Measurements from ENCODE around the gene MAP3K7CL. TPM values are rescaled to one million over a fixed set of nuclear protein-coding genes. Genes with fewer than 3 reads are reported as not detected.

MAP3K7CL gene
- total RNA-seq, 1 donor from 2014 or later, result 11.4 TPM

DNA sequence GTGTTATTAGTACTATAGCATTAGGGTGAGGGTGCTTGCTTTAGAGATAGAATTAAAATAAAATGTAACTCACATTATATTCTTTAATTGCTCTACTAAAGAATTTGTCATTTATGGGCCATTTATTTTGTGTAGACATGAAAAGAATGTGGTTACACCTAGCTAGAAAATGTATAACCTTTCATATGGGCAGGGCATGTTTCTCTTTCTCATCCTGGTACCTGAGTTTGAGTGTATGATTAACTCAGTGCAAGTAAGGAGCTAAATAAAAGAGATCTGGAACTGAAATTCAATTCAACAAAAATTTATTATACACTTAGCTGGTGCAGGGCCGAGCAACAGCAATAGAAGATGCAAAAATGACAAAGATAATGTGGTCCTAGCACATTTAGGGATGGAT lies 47.4 kb downstream of the MAP3K7CL start:
- TF ChIP-seq, protein P1, sequence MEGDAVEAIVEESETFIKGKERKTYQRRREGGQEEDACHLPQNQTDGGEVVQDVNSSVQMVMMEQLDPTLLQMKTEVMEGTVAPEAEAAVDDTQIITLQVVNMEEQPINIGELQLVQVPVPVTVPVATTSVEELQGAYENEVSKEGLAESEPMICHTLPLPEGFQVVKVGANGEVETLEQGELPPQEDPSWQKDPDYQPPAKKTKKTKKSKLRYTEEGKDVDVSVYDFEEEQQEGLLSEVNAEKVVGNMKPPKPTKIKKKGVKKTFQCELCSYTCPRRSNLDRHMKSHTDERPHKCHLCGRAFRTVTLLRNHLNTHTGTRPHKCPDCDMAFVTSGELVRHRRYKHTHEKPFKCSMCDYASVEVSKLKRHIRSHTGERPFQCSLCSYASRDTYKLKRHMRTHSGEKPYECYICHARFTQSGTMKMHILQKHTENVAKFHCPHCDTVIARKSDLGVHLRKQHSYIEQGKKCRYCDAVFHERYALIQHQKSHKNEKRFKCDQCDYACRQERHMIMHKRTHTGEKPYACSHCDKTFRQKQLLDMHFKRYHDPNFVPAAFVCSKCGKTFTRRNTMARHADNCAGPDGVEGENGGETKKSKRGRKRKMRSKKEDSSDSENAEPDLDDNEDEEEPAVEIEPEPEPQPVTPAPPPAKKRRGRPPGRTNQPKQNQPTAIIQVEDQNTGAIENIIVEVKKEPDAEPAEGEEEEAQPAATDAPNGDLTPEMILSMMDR (IDR thresholded peaks at IDR 0.05), result no peak
- Mint-ChIP-seq H3K27me3 (no peaks in the 10 kb centered on the region), H3K36me3 (ENCODE audit: low read depth) (no peaks in the 10 kb centered on the region), H3K27ac (no peak overlapping the region), H3K9me3 (no peaks in the 10 kb centered on the region), H3K4me1 (peaks cover 26% of the 10 kb centered on the region), H3K4me3 (no peak overlapping the region)
- ATAC-seq (ENCODE audit: low read depth), result no peak
- intact Hi-C loops (cut with micrococcal nuclease), result loop anchor here (2.0 kb wide), 1 partner anchor 17 kb away; no protein-coding TSS in a partner anchor
- ChIA-PET CTCF (interaction anchor here (0.6 kb wide), 1 partner anchor 354 kb away, joined by 4 read pairs; no protein-coding TSS in a partner anchor), POLR2A (no interaction called here)
- DNase-seq, result no peak

- Mint-ChIP-seq H3K27ac (no peak overlapping the region), H3K36me3 (ENCODE audit: low read depth) (no peaks in the 10 kb centered on the region), H3K4me3 (no peak overlapping the region), H3K27me3 (no peaks in the 10 kb centered on the region), H3K4me1 (peaks cover 28% of the 10 kb centered on the region), H3K9me3 (no peaks in the 10 kb centered on the region)
- intact Hi-C loops (cut with micrococcal nuclease), result no loop called here
- POLR2A ChIA-PET, result no interaction called here
- CTCF ChIA-PET, result no interaction called here
- ATAC-seq (ENCODE audit: low read depth) (no peak), DNase-seq (no peak)
- TF ChIP-seq, protein P1 (IDR thresholded peaks at IDR 0.05), result no peak
Measured at GRCh38 chr21:29178926-29179325, 48.5 kb downstream of the MAP3K7CL start.

GRCh38 chr21:29179503-29179902 lies 49.1 kb downstream of the MAP3K7CL start:
- Mint-ChIP-seq H3K36me3 (ENCODE audit: low read depth) (no peaks in the 10 kb centered on the region), H3K27me3 (no peaks in the 10 kb centered on the region), H3K27ac (no peak overlapping the region), H3K9me3 (no peaks in the 10 kb centered on the region), H3K4me3 (no peak overlapping the region), H3K4me1 (peaks cover 31% of the 10 kb centered on the region)
- intact Hi-C loops (cut with micrococcal nuclease), result no loop called here
- no peak for ATAC-seq (ENCODE audit: low read depth)
- no peak for DNase-seq
- ChIA-PET POLR2A (interaction anchor here (2.2 kb wide), 1 partner anchor 120 kb away, joined by 6 read pairs; the partner anchor contains the start of gene BACH1), CTCF (no interaction called here)
- TF ChIP-seq, protein P1 (IDR thresholded peaks at IDR 0.05), result no peak

DNA sequence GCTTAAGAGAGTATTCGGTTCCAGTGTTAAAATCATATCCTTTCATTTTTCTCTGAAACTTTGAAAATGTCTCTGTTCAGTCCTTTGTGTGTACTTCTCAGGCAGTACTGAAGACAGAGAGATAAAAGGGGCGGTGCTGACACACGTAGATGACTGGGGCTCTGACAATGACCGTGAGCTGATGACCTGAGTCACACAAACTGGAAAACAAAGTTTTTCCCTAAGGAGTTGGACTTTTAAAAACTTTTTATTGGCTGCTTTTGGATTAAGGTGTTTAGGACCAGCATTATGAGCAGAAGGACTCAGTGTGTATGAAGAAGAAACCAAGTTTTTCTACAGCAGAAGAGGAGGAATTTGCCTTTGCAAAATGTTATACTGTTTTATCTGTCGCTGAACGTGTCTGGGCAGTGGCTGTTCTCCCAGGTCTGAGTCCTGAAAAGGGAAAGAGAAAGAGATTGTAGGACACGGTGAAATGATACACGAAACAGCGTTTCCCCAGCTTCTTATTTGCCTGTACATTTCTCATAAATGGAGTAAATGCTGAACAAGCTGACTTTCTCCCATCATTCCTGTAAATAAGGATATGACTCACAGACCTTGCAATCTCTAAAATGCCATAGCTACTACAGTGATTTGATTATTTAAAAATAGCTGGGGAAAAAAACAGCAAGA lies 51.5 kb downstream of the MAP3K7CL start:
- TF ChIP-seq, protein P1 (IDR thresholded peaks at IDR 0.05), result no peak
- no peaks in the 10 kb centered on the region for H3K9me3 Mint-ChIP-seq
- H3K27me3 Mint-ChIP-seq, result no peaks in the 10 kb centered on the region
- H3K36me3 Mint-ChIP-seq (ENCODE audit: low read depth), result no peaks in the 10 kb centered on the region
- peaks cover 15% of the 10 kb centered on the region for H3K4me1 Mint-ChIP-seq
- no peak for DNase-seq
- H3K27ac Mint-ChIP-seq, result no peak overlapping the region
- peak overlapping the region; percentile 4 for H3K4me3 Mint-ChIP-seq
- intact Hi-C loops (cut with micrococcal nuclease), result no loop called here
- POLR2A ChIA-PET, result interaction anchor here (2.2 kb wide), 1 partner anchor 118 kb away, joined by 6 read pairs; the partner anchor contains the start of gene BACH1
- no peak for ATAC-seq (ENCODE audit: low read depth)
- CTCF ChIA-PET, result no interaction called here

DNA sequence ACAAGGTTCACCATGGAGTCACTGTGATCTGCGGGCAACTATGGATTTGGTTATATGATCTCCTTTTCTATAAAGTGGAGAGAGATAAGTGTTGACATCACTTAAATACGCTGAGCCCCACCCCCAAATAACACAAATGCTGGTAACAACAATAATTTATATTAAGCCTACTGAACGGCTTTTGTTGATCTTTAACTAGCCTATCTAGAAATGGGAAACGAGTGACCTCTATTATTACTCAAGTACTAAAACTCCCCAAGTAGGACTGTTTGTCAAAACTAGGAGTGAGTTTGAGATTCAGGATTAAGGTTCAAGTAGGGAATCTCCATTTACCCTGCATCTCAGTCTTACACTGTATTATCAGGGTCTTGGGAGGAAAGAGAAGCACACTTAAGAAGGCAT lies 52.2 kb downstream of the MAP3K7CL start:
- ChIA-PET CTCF (no interaction called here), POLR2A (no interaction called here)
- H3K36me3 Mint-ChIP-seq (ENCODE audit: low read depth), result no peaks in the 10 kb centered on the region
- TF ChIP-seq, protein P1 (IDR thresholded peaks at IDR 0.05), result no peak
- no peak overlapping the region for H3K4me3 Mint-ChIP-seq
- H3K9me3 Mint-ChIP-seq, result no peaks in the 10 kb centered on the region
- ATAC-seq (ENCODE audit: low read depth) (no peak), DNase-seq (no peak)
- H3K4me1 Mint-ChIP-seq, result peaks cover 14% of the 10 kb centered on the region
- H3K27me3 Mint-ChIP-seq, result no peaks in the 10 kb centered on the region
- no peak overlapping the region for H3K27ac Mint-ChIP-seq
- intact Hi-C loops (cut with micrococcal nuclease), result no loop called here
